ENCODE data around the gene TMX3.

GRCh38 chr18:68642003-68642402, 72.9 kb downstream of the TMX3 start:
- no peak for TF ChIP-seq CTCF (IDR thresholded peaks at IDR 0.05)
- TF ChIP-seq REST (IDR thresholded peaks at IDR 0.05; ENCODE audit: insufficient read depth in 1 of 2, low read depth in 2 of 2, low read length in 1 of 2), result no peak
- no peak for TF ChIP-seq SIN3A (IDR thresholded peaks at IDR 0.05; ENCODE audit: borderline replicate concordance, insufficient read depth, low read depth, low read length)
- no peak for TF ChIP-seq POLR2AphosphoS5 (IDR thresholded peaks at IDR 0.05; ENCODE audit: low read depth, low read length)
- no peak for TF ChIP-seq TCF7L2 (IDR thresholded peaks at IDR 0.05; ENCODE audit: low read depth, low read length)

Measured in Panc1 (cell line).